CD4-positive, CD25-positive, alpha-beta regulatory T cell (primary cell): ENCODE results near the gene CBLB. TPM values are rescaled to one million over a fixed set of nuclear protein-coding genes. Genes with fewer than 3 reads are reported as not detected.

Experiments used
- ATAC-seq, 2 donors: fragments of 150-1000 bp; cut with Tn5 transposase; one replicate each; pipeline ENCODE4 v1.10.0; 2021; ENCODE audit warnings: low read depth in 2 of 2, moderate number of reproducible peaks in 2 of 2, moderate library complexity in 1 of 2
- DNase-seq, 3 donors: peaks; one replicate each; pipeline versions ENCODE4 v3.0.0 to v3.0.0-alpha.2; 2012 to 2022; ENCODE audit warnings: mixed read lengths in 1 of 3
- H3K27ac ChIP-seq: one replicate; pipeline ENCODE4 v1.7.0; 2013; ENCODE audit warnings: mild to moderate bottlenecking, low read length; ENCODE audit not compliant: insufficient read depth, poor library complexity, severe bottlenecking
- H3K27me3 ChIP-seq: one replicate; pipeline ENCODE4 v1.7.0; 2013; ENCODE audit warnings: low read length; ENCODE audit not compliant: control insufficient read depth, insufficient read depth
- H3K36me3 ChIP-seq: one replicate; pipeline ENCODE4 v1.7.0; 2013; ENCODE audit warnings: mild to moderate bottlenecking, low read length, moderate library complexity; ENCODE audit not compliant: control insufficient read depth, insufficient read depth
- H3K4me1 ChIP-seq: 2 replicates; pipeline ENCODE4 v1.7.0; 2013; ENCODE audit warnings: mild to moderate bottlenecking, low read length; ENCODE audit not compliant: insufficient read depth, control insufficient read depth, poor library complexity, severe bottlenecking
- H3K4me3 ChIP-seq: one replicate; pipeline ENCODE4 v1.7.0; 2013; ENCODE audit warnings: low read depth, mild to moderate bottlenecking, low read length, moderate library complexity
- H3K9me3 ChIP-seq, 2 experiments: 1 replicate in 1 of 2; 2 replicates in 1 of 2; pipeline ENCODE4 v1.7.0; 2013; ENCODE audit warnings: low read length in 2 of 2, mild to moderate bottlenecking in 1 of 2, moderate library complexity in 1 of 2; ENCODE audit not compliant: control insufficient read depth in 2 of 2
- H3K27ac Mint-ChIP-seq, 3 donors: one replicate each; pipeline ENCODE4 v1.8.0; 2020 to 2022; ENCODE audit warnings: mild to moderate bottlenecking in 3 of 3, mixed read lengths in 3 of 3, moderate library complexity in 2 of 3
- H3K27me3 Mint-ChIP-seq: one replicate; pipeline ENCODE4 v1.8.0; 2022; ENCODE audit warnings: mild to moderate bottlenecking, mixed read lengths
- H3K36me3 Mint-ChIP-seq: one replicate; pipeline ENCODE4 v1.8.0; 2020; ENCODE audit warnings: mixed read lengths
- H3K4me1 Mint-ChIP-seq, 4 donors: one replicate each; pipeline ENCODE4 v1.8.0; 2020 to 2022; ENCODE audit warnings: mixed read lengths in 4 of 4, mild to moderate bottlenecking in 1 of 4
- H3K4me3 Mint-ChIP-seq, 4 donors: one replicate each; pipeline ENCODE4 v1.8.0; 2020 to 2022; ENCODE audit warnings: mild to moderate bottlenecking in 4 of 4, mixed read lengths in 4 of 4, moderate library complexity in 3 of 4
- H3K9me3 Mint-ChIP-seq, 7 donors: one replicate each; pipeline ENCODE4 v1.8.0; 2020 to 2022; ENCODE audit warnings: mixed read lengths in 7 of 7, mild to moderate bottlenecking in 3 of 7, moderate library complexity in 2 of 7
- polyA plus RNA-seq, 4 donors: library from polyadenylated mRNA; unstranded; fragments of 300-500 nt; fragmentation: Illumina TruSeq; gene quantifications; one replicate each; pipeline ENCODE4 v1.2.3, GENCODE V29; 2021
- total RNA-seq: library from RNA; stranded (reverse); gene quantifications from one replicate; pipeline ENCODE4 v1.2.3, GENCODE V29; 2022

The CBLB gene
- total and polyA plus RNA-seq, 5 donors from 2014 or later = 23.9 to 83.1 (median 34.8) TPM

DNA sequence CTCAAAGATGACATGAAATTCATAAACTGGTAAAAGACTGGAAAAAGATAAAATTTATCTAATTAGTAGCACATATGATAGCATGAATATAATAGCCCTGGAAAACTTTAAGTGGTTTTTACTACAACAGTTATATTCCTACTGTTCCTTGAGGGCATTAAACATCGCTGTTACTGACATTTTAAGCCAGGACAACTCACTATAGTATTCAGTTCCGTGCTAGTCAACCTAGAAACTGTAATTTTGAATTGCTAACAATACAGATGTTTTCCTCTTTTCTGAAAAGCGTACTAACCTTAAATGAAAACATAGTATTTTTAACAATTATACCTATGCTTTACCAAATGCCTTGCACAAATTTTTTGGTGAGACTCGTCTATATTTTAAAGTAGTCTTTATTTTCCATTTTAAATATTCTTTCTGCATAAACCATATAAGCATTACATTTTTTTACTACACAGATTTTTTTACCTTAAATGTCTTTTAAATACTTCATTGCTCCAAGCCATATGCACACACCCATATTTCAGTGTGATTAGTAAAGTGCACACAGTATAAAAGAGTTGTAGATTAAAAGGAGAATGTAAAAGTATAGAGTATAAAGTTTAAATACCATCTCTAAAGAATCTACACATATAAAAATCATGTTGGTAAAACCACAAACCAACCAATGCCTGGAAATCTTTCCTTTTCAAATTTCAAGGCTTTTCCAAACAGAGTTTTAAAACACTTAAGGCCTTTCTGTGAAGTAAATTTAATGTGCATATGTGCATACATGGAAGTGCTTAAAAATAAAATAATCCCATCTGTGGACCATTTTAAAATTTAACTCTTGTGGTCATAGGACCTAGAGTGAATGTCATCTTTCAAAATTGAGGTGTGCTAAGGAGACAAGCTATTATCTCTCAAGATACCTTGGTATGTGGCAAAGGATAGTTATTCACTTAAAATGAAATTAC is 20.1 kb upstream of the CBLB start:
- ATAC-seq (no peak), DNase-seq (no peak)
- Mint-ChIP-seq H3K9me3 (no peaks in the 10 kb centered on the region), H3K27me3 (peaks cover 5% of the 10 kb centered on the region), H3K27ac (no peak overlapping the region), H3K4me3 (no peak overlapping the region), H3K4me1 (peaks cover 6 to 18% (median 12%) of the 10 kb centered on the region in 4 donors), H3K36me3 (no peaks in the 10 kb centered on the region)
- Histone ChIP-seq H3K4me3 (no peak overlapping the region), H3K27ac (no peak overlapping the region), H3K4me1 (no peaks in the 10 kb centered on the region), H3K27me3 (no peaks in the 10 kb centered on the region), H3K36me3 (no peaks in the 10 kb centered on the region), H3K9me3 (no peaks in the 10 kb centered on the region)

DNA sequence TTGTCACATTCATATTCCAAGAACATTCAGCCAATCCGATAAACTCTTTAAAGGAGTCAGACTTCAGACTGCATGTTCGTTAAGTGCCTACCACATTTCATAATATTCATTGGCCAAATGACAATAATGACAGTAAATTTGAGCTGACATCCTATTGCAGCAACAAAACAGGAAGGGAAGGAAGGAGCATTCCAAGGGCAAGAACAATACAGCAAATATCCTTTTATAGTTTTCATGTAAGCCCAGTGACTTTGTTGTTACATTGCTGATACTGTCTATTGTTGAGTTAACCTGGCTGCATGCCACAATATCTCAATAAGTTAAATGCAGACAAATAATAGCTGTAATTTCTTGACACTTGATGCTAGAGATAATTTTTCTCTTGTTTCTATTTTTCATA is 16.4 kb upstream of the CBLB start:
- Histone ChIP-seq H3K4me1 (peaks cover 4% of the 10 kb centered on the region), H3K4me3 (no peak overlapping the region), H3K27me3 (no peaks in the 10 kb centered on the region), H3K36me3 (no peaks in the 10 kb centered on the region), H3K9me3 (no peaks in the 10 kb centered on the region), H3K27ac (no peak overlapping the region)
- Mint-ChIP-seq H3K27ac (no peak overlapping the region), H3K27me3 (peaks cover 5% of the 10 kb centered on the region), H3K4me3 (no peak overlapping the region), H3K9me3 (no peaks in the 10 kb centered on the region), H3K36me3 (no peaks in the 10 kb centered on the region), H3K4me1 (peaks cover 10 to 21% (median 15%) of the 10 kb centered on the region in 4 donors)
- DNase-seq (no peak), ATAC-seq (no peak)

DNA sequence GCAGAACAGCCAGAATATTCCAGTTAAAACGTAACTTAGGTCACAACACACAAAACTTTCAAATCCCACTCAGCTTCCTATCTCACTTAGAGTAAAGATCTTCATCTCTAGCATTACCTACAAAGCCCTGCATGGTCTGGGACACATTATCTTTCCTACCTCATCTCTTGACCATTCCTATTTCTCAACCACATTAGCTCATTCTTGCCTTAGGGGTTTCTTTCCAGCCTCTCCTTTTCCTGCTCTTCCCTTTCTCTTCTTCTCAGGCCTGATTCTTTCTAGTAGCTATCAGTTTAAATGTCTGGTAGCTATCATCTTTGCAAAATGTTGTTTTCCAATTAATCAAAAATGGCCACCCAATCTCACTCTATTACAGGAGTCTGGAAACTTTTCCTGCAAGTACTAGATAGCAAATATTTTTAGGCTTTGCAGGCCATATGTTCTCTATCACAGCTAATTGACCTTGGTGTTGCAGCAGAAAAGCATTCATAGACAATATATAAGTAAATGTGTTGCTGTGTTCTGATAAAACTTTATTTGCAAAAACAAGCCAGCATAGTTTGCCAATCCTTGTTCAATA is 15.1 kb upstream of the CBLB start:
- Mint-ChIP-seq H3K4me1 (peaks cover 10 to 21% (median 15%) of the 10 kb centered on the region in 4 donors), H3K27me3 (peaks cover 5% of the 10 kb centered on the region), H3K36me3 (no peaks in the 10 kb centered on the region), H3K27ac (peak overlapping the region; percentile 9 to 53 (median 21)), H3K4me3 (peak overlapping the region in 3 of 4 donors; percentile 6 to 93 (median 10)), H3K9me3 (no peaks in the 10 kb centered on the region)
- Histone ChIP-seq H3K4me3 (no peak overlapping the region), H3K9me3 (no peaks in the 10 kb centered on the region), H3K4me1 (peaks cover 4% of the 10 kb centered on the region), H3K27me3 (no peaks in the 10 kb centered on the region), H3K36me3 (no peaks in the 10 kb centered on the region), H3K27ac (no peak overlapping the region)
- DNase-seq (no peak), ATAC-seq (no peak)

DNA sequence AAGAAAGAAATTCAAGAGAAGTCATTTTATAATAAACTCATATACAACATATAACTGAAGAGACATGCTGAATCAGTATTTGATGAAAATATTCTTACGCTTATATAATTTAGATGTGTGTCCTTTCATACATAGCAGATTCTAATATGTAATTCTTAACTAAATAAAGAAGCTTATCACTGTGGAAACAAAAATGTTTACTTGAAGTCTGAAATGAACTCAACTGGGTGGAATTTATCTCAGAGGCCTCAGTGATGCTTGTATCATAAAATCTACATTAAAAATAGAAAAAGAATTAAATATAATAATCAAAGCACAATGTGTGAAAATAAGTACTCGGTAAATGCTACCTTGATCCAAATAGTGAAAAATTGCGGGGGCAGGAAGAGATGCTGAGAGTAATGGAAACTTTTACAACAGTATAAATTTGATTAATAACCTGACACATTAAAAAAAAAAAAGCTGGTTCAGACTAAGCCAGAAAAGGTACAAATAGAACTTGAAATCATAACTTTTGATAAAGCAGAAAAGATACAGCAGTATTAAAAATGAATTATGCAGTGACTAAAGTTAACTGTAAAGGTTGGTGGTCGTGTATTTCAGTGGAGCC is 12.0 kb upstream of the CBLB start:
- no peaks in the 10 kb centered on the region for H3K9me3 ChIP-seq
- peak overlapping the region in 1 of 3 donors; percentile 43 for H3K27ac Mint-ChIP-seq

DNA sequence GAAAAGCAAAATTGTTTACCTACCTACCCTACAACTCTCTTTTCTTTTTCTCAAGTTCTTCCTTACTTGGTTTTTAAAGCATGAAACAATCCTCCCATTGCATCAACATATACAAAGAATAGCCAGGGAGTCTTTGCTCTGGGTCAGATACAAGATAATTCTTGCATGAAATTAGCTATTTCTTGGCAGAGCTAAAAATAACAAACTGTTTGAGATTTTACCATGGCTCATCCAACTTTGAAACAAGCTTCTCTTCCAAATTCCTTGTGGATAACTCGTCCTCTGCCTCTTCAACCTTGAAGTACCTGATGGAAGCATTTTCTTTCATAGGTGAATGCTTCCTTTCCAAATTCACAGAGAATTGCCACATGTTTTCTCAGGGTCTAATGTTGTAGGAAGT is 9.2 kb upstream of the CBLB start:
- Mint-ChIP-seq H3K9me3 (peaks cover 0 to 2% (median 0%) of the 10 kb centered on the region in 7 donors), H3K27me3 (no peaks in the 10 kb centered on the region), H3K4me1 (peaks cover 16 to 38% (median 33%) of the 10 kb centered on the region in 4 donors), H3K4me3 (peak overlapping the region in 3 of 4 donors; percentile 8 to 12 (median 11)), H3K27ac (peak overlapping the region in 2 of 3 donors; percentile 16 to 76), H3K36me3 (no peaks in the 10 kb centered on the region)
- Histone ChIP-seq H3K27me3 (no peaks in the 10 kb centered on the region), H3K36me3 (no peaks in the 10 kb centered on the region), H3K4me1 (peaks cover 17% of the 10 kb centered on the region), H3K9me3 (no peaks in the 10 kb centered on the region), H3K27ac (no peak overlapping the region), H3K4me3 (no peak overlapping the region)
- ATAC-seq = no peak
- DNase-seq = no peak

More for the DNA sequence above, 12.0 kb upstream of the CBLB start:
- Mint-ChIP-seq H3K9me3 (peaks cover 0 to 2% (median 0%) of the 10 kb centered on the region in 7 donors), H3K27me3 (peaks cover under 1% of the 10 kb centered on the region), H3K4me3 (no peak overlapping the region), H3K36me3 (no peaks in the 10 kb centered on the region), H3K4me1 (peaks cover 23 to 40% (median 38%) of the 10 kb centered on the region in 4 donors)
- no peak for DNase-seq
- no peak overlapping the region for H3K27ac ChIP-seq
- no peak overlapping the region for H3K4me3 ChIP-seq
- H3K36me3 ChIP-seq = no peaks in the 10 kb centered on the region
- no peaks in the 10 kb centered on the region for H3K27me3 ChIP-seq
- no peak for ATAC-seq
- H3K4me1 ChIP-seq = peaks cover 19% of the 10 kb centered on the region

DNA sequence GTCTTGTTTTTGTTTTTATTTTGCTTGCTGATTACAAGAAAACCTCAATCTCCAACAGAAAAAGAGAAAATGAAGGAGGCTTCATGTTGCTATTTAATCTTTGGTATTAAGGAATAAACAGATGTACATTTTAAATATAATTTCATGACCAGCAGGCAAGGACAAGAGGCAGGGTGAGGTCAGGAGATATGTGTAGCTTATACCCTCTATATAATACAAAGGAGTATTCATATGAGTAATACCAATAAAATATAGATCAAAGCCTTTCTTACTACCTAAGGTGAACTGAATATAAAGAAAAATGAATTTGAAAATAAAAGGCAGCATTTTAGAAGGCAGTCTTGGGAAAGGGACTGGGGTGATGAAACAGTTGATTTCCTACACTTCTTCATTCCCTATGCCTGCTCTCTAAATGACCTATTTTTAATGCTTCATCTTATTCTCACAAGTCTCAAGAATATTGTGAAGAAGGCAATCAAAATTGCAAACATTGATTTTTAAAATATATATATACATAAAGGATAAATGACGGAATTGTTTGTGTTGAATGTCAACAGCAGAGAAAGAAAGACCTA is 8.6 kb upstream of the CBLB start:
- H3K27me3 Mint-ChIP-seq = no peaks in the 10 kb centered on the region
- peaks cover 4% of the 10 kb centered on the region for H3K36me3 Mint-ChIP-seq
- peak overlapping the region; percentile 36 to 82 (median 57) for H3K4me3 Mint-ChIP-seq
- H3K27ac Mint-ChIP-seq = peak overlapping the region; percentile 55 to 90 (median 62)
- DNase-seq (no peak), ATAC-seq (no peak)
- peak overlapping the region; percentile 69 for H3K4me3 ChIP-seq
- peaks cover 18 to 32% (median 29%) of the 10 kb centered on the region in 4 donors for H3K4me1 Mint-ChIP-seq
- H3K27me3 ChIP-seq = no peaks in the 10 kb centered on the region
- H3K9me3 Mint-ChIP-seq = peaks cover 0 to 2% (median 0%) of the 10 kb centered on the region in 7 donors
- no peak overlapping the region for H3K27ac ChIP-seq
- H3K36me3 ChIP-seq = no peaks in the 10 kb centered on the region
- no peaks in the 10 kb centered on the region for H3K9me3 ChIP-seq
- H3K4me1 ChIP-seq = peaks cover 15% of the 10 kb centered on the region

DNA sequence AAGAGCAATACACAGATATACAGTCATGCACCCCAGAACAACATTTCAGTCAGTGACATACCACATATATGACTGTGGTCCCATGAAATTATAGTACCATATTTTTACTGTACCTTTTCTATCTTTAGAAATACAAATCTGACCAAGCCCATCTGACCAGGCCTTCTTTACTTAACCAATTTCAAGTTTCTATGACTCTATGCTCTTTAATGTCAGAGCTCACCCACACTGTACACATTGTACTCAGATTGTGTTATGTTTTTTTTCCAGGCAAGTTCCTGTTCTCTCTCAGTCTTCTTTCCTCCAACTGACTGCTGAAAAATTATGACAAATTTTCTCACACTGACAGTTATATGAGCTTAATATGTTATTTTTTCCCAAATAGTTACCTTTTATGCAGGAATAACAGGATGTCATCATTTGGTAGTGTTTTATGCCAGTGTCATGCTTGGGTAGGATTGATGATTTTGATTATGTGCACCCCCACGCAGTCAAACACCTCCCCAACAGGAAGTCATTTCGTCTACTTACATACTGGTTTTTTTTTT is 8.0 kb upstream of the CBLB start:
- DNase-seq (peak in 2 of 3 donors; percentile 43 to 55), ATAC-seq (peak; percentile 62 to 63)
- Mint-ChIP-seq H3K9me3 (peaks cover 0 to 2% (median 0%) of the 10 kb centered on the region in 7 donors), H3K4me3 (peak overlapping the region; percentile 36 to 82 (median 57)), H3K4me1 (peaks cover 18 to 34% (median 29%) of the 10 kb centered on the region in 4 donors), H3K36me3 (peaks cover 4% of the 10 kb centered on the region), H3K27ac (peak overlapping the region; percentile 55 to 90 (median 62)), H3K27me3 (no peaks in the 10 kb centered on the region)
- H3K27me3 ChIP-seq = no peaks in the 10 kb centered on the region
- peaks cover 15% of the 10 kb centered on the region for H3K4me1 ChIP-seq
- no peaks in the 10 kb centered on the region for H3K36me3 ChIP-seq
- peak overlapping the region; percentile 69 for H3K4me3 ChIP-seq
- no peaks in the 10 kb centered on the region for H3K9me3 ChIP-seq
- no peak overlapping the region for H3K27ac ChIP-seq
